GM19397 (cell line): ENCODE measurements around the gene SPCS1.
A peak's percentile ranks its signal among the peaks of the same experiment; 100 is the strongest.
"Not testable (repeated sequence)": the region's sequence is repeated elsewhere in the genome, so short reads cannot be mapped to it uniquely, and the experiment has no call there.

Source experiments
- ATAC-seq: cut with Tn5 transposase; IDR thresholded peaks from one replicate; pipeline ENCODE4 v1.9.1; 2021; ENCODE audit warnings: mild to moderate bottlenecking, moderate library complexity; ENCODE audit not compliant: unreplicated experiment

Gene SPCS1

DNA sequence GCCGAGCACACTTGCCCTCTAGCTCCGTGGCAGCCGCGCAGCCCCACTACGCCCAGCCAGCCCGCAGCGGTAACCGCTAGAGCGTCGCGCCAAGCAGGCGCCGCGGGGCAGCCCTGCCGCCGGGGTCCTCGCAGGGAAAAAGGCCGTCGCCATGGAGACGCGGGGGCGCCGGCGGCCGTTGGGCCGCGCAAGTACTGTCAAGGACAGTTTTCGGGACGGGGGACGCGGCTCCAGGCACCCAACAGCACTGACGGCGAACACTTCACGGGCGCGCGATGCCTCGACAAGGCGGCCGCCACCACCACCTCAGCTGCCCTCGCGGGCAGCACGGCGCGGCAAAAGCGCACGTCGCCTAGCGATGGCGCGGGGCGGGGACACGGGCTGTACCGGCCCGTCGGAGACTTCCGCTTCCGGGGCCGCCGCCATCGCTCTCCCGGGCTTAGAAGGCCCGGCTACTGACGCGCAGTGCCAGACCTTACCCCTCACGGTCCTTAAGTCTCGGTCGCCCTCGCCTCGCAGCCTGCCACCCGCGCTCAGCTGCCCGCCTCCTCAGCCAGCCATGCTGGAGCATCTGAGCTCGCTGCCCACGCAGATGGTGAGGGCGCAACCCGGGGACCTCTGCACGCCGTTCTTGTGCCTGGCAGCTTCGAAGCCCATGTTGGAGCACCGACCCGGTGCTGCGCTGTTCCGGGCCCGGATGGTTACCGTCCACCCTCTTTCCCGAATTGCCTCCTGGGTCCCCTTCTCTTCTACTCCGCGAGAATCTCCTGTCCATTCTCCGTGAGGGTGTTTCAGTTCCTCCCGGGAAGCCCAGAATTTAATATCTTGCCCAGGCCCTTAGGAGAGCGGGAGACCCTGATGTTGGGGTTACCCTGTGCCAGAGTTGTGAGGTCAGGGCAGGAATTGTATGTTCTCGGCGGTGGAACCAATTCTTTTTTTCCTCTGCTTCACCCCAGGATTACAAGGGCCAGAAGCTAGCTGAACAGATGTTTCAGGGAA lies at the start of gene SPCS1, which contains the start of gene GLT8D1:
TSS of gene SPCS1 (plus strand) at position 419 of the 999 bp plus-strand sequence. CDS start at position 560, 141 bp downstream.
TSS of gene GLT8D1 (minus strand) at position 104 of the 999 bp plus-strand sequence. CDS start 5,331 bp downstream, outside the sequence.
- ATAC-seq: peak; percentile 87

DNA sequence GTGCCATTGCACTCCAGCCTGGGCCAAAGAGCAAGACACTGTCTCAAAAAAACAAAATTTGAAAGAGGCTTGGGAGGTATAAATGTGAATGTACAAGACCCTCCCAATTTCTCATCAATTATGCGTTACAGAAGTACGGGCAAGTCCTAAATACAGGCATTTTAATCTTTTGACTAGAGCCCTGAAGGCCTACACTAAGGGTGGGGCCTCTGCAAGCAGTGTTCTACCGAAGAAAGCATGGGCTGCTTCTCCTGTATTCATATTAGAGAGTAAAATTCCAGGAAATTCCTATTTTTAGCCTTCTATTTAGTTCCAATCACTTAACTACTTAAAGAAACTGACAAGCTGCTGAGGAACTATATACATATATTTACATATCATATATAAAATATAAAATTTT lies 45.9 kb upstream of the SPCS1 start:
- no peak for ATAC-seq

DNA sequence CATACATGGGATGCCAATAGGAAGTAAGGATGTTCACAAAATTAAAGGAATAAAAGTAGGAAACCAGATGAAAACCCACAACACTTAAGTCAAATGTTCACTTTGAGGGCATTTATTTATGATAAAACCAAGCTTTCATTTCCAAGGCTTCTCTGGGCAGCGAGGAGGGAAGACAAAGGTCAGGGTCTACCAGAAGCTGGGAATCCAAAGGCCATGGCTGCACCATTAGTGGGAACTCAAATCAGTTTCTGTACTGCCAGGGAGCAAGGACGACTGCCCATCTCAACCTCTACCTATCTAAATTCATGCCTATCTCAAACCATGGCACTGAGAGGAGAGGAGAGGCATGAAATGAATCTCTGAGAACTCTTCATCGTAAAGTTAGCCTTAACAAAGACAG lies 42.8 kb upstream of the SPCS1 start:
- ATAC-seq: no peak

DNA sequence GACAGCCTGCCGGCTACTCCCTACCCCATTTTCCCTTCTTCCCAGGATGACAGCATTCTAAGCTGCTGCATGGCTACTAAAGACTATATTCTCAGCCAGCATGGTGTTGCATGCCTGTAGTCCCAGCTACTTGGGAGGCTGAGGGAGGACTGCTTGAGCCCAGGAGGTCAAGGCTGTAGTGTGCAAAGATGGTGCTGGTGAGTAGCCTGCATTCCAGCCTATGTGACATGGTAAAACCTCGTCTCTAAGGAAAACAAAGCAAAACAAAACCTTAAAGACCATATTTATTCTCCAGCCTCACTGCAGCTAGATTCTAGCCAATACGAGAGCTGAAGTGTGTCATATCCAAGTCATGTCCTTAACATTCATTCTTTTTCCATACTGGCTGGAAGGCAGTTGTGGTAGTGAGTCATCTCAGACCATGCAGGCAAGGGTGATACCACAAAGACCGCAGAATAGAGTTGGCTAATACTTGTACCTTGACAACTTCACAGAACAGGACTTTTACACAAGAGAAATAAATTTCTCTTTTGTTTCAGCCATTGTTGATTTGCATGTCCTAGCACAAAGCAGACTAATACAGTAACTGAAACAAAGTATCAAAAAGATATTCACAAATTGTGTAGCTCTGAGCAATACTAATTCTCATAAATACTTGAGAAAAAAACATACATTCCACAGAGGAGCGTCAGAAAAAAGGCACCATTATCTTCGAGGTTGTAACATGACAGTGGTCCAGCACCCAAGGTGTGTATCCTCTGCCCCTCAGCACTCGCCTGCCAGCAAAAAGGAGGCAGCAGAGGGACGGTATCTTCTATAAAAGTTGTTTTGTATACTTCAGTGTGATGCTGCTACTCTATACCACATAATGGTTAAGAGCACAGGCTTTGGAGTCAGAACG lies 35.0 kb upstream of the SPCS1 start:
- peak; percentile 73 for ATAC-seq

DNA sequence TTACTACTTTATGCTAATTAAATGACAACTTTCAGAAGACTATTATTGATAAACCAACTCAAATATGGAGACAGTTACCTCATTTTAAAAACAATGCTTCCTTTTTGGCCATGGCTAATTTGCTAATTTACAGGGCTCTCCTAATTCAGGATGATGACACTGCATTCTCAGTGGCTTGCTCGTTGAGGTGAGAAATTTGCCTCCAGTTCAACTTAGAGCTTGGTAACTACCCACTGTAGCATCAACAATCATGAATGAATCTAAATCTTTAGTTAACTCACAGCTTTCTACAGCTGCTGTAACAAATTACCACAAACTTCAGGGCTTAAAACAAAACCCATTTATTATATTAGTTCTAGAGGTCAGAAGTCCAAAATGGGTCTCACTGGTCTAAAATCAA lies 34.2 kb upstream of the SPCS1 start:
- no peak for ATAC-seq

DNA sequence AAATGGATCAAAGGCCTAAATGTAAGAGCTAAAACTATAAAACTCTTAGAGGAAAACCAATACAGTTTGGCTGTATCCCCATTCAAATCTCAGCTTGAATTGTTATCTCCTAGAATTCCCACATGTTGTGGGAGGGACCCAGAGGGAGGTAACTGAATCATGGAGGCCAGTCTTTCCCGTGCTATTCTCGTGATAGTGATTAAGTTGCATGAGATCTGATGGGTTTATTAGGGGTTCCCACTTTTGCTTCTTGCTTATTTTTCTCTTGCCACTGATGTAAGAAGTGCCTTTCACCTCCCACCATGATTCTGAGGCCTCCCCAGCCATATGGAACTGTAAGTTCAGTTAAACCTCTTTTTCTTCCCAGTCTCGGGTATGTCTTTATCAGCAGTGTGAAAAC lies 29.7 kb upstream of the SPCS1 start:
- not testable (repeated sequence) for ATAC-seq

DNA sequence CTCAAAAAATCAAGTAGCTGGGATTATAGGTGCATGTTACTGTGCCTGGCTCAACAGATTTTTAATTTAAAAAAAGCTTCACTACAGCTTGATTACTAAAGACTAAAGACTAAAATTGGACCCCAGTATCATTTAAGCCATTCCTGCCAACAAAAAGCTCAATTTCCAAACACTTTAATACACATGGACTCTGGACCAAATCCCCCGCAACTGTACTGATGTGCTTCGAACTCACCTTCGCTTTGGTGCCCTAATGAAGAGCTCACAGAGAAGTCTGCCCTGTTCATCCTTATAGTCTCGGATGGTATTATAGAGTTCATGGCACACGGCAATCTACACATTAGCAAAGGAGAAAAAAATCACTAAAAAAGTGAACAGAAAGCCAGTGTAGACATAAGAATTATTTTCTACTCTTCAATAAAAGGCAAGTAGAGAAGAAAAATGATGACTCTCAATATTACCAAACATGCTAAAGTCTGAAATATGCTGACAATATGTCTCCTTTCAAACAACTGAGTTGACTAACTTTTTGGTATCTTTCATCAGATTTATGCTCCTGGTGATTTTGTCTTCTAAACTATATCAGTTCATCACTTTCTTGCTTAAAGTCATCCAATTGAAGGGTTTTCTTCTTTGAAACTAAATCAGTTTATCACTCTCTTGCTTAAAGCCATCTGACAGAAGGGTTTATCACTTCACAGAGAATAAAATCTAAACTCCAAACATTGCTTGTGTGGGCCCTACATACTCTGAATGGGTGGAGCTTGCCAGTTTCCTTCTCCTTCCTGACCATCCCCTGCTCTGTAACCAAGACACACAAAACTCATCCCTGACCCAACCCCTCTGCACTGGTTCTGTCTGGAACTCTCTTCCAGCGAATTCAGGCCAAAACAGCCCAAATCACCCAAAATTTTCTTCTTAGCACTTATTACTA lies 27.4 kb upstream of the SPCS1 start:
- ATAC-seq: no peak

DNA sequence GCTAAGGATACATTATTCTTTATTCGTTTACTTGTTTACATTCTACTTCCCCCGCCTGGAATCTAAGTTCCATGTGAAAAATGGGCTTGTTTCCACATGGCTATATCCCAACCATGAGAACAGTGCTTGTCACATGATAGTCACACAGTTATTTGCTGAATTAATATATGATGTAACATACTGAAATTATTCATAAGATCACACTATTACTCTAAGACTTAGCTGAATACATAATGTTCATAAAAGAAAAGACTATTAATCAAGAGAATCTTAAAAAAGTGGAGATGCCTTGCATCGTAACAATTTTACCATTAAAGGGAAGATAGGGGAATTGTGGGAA lies 26.7 kb upstream of the SPCS1 start:
- ATAC-seq: no peak

DNA sequence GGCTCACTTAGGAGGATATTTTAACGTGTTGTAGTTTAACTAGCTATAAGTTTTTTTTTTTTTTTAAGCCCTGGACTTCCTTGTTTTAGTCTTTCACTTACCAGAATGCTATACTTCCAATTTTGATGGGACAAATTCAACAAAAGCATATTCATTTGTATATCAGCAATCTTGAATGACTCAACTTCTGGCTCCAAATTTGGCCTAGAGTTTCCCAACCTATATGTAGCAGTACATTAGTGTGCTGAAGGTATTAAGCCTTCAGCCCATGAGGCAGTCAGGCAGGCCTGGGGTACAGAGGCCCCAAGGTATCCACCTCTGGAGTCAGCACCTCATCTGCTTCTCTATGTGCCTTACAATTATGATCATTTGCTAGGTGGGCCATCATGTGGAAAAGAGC lies 26.1 kb upstream of the SPCS1 start:
- ATAC-seq: no peak

DNA sequence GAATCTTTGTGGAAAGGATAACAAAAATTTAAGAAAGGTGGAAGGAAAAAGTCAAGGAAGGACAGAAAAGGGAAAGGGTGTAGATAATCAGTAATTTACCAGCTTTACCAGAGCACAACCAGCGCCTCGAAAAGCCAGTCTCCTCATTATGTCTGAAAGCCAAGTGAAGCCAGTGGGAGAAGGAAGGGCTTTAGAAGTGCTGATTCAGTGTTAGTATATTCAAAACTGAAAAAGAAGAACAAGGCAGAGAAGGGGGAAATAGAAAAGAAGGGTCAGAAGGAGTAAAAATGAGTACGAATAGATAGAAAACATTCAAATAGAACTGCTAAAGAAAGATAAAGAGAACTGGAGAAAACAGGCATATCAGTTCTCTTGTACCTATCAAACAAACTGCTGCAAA lies 24.3 kb upstream of the SPCS1 start:
- ATAC-seq: no peak

DNA sequence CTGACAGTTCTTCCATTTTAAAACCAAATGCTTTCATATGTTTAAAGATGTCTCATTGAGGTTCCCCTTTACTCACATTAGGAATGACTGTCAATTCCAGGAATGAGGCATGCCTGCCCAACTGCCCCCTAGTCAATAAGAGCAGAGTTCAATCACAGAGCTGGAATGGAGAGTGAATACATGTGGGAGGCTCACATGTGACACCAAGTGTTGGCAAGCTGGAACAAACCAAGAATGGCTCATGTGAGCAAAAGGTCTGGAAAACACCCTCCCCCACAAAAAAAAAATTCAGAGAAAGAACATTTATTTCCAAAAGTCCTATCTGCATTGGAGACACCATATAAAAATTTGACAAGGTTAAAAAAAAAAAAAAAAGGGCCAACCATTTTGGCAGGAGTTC lies 23.9 kb upstream of the SPCS1 start:
- no peak for ATAC-seq

DNA sequence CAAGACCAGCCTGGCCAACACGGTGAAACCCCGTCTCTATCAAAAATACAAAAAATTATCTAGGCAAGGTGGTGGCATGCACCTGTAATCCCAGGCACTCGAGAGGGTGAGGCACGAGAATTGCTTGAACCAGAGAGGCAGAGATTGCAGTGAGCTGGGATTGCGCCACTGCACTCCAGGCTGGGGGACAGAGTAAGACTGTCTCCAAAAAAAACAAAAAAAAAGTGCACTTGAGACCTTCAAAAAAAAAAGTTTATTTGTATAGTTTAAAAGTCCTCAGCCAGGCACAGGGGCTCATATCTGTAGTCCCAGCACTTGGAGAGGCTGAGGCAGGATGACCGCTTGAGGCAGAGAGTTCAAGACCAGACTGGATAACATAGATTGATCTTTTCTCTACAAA lies 22.3 kb upstream of the SPCS1 start:
- no peak for ATAC-seq

DNA sequence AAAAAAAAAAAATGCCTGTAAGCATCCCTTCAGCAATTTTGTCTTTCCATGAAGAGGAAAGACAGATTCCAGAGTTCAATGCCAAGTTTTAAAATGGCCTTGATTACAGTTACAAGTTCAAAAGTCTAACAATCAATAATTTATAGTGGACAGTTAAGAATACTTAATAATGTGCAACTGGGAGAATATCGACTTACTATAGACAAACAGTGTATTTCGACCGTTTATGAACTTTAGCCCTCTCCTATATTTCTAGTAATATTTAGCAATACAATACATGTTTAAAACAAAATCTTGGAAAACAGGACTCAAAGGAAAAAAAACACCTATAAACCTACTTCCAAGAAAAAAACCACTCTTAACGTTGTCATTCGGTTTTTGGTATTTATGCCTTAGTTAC lies 21.7 kb upstream of the SPCS1 start:
- no peak for ATAC-seq

DNA sequence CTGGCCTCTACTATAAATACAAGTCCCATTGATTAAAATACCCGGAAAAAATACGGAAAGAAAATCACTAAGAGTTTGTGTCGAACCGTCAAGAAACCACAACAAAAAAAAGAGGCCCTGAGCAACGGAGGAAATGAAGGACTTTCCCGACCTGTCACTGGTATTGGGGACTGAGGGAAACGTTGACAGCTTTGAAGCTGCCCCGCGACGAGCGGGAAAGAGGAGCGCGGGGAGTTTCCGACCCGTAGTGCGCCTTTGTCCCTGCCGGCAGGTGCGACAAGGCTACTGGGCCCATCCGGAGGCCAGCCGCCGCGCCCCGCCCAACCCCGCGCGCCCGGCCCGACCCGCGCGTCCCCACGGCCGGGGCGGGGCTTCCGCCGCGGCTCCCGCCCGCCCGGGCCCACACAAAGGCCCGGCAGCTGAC lies 20.6 kb upstream of the SPCS1 start:
- peak; percentile 87 for ATAC-seq

DNA sequence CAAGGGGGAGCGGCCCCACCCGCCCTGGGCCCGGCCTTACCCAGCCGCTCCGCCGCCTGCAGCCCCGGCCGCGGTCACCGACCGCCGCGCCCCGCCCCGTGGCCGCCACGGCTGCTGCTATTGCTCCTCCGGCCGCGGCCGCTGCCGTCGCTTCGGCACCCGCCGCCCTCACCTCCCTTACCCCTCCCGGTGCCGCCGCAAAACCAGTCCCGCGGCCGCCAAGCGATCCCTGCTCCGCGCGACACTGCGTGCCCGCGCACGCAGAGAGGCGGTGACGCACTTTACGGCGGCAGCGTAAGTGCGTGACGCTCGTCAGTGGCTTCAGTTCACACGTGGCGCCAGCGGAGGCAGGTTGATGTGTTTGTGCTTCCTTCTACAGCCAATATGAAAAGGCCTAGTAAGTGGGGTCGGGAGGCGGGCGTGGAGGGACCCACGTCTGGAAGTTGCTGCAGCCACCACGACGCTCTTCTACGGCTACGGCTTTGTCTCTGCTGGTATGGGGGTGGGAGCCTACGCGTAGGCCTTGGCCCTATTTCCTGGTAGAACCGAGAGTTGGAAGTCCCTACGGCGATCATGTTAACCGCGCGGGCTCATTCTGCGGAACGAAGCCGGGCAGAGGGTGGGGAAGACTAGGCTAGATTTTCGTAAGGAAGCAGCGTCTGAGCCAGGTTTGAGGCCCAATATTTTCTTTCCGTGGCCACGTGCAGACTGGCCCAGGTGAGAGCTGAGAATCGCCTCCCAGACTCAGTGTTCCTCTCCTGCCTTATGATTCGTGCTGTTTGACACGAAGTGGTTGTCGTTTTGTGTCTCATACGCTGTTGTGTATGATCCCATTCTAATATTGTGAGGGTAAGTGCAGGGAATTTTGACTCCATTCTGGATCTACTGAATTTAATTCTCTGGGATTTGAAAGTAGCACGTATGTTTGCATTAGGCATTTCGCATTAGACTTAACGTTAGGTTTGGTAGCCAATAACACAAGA lies 19.9 kb upstream of the SPCS1 start, which contains the start of the genes GNL3 and PBRM1:
TSS of gene GNL3 (plus strand) at position 324 of the 983 bp plus-strand sequence. CDS start at position 385, 61 bp downstream.
TSS of gene PBRM1 (minus strand) at position 205 of the 983 bp plus-strand sequence.
- peak; percentile 86 for ATAC-seq

DNA sequence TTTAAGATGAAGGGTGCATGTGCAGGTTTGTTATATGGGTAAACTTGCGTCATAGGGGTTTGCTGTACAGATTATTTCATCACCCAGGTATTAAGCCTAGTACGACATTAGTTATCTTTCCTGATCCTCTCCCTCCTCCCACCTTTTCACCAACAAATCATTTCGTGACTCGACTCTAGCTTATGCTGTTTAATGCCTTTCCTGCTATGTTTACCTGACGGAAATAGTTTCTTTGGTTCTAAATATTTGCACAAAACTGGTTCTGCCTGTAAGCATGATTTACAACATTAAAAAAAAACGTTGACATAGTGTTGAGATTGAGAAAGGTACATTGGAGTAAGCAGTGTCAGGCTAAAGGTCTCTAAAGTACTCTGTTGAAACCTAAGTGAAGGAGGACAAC lies 17.6 kb upstream of the SPCS1 start:
- no peak for ATAC-seq

DNA sequence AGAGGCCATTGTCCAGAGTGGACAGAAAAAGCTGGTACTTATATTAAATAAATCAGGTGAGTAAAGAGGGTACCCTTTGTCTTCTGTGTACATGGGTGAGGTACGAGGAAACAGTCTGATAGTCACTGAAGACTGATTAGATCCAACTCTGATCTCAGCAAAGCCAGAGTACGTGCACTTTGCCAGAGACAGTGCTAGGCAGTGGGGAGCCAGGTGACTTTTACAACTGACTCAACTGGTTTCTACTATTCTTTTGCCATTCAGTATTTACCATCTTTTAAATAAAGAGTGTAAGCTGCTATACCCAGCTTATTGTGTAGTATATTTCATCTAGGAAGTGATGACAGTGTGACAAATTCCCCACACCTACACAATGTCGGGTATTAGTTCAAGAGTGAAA lies 16.8 kb upstream of the SPCS1 start:
- ATAC-seq: no peak

DNA sequence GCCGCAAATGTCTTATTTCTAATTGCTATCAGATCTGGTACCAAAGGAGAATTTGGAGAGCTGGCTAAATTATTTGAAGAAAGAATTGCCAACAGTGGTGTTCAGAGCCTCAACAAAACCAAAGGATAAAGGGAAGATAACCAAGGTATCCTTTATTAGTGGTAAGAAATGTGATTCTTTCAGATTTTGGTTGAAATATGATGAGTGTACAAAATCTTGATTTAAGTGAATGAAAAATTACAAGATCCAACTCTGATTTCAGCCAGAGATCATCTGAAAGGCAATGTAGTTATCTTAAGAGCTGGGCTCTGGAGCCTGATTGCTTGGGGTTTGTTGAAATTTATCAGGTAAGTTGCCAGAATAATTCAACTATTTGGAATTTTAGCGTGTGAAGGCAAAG lies 15.3 kb upstream of the SPCS1 start:
- no peak for ATAC-seq

DNA sequence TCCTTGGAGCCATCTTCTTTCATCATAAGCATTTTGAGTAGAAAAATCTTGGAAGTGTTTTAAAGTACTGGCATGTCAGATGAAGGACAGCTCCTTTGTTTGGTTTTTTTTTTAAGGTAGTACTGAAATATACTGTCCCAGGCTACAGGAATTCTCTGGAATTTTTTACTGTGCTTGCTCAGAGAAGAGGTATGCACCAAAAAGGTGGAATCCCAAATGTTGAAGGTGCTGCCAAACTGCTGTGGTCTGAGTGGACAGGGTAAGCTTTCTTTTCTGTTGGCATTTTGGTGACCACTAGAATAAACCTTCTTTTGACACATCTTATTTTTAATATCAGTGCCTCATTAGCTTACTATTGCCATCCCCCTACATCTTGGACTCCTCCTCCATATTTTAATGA lies 12.8 kb upstream of the SPCS1 start:
- ATAC-seq: no peak
